ENCODE results near the gene GYG2.

GRCh38 chrX:2921193-2921592, 92.5 kb downstream of the GYG2 start:
- TF ChIP-seq POLR2A (IDR thresholded peaks at IDR 0.05) (no peak), CTCF (IDR thresholded peaks at IDR 0.05) (no peak)
